ACHN (cell line): ENCODE data around the gene ELAC1.
"Not testable (repeated sequence)": the region's sequence is repeated elsewhere in the genome, so short reads cannot be mapped to it uniquely, and the experiment has no call there.

ENCODE experiments used
- DNase-seq: peaks from one replicate; pipeline ENCODE4 v3.0.0-alpha.2; 2015
- in situ Hi-C: cut with HindIII; loops from 2 replicates; pipeline ENCODE4 v1.10.0; 2017; ENCODE audit warnings: low sequenced_read_pairs, low pct_ligation_motif_present, low pct_unique_long_range_greater_than_20kb

The ELAC1 gene, protein sequence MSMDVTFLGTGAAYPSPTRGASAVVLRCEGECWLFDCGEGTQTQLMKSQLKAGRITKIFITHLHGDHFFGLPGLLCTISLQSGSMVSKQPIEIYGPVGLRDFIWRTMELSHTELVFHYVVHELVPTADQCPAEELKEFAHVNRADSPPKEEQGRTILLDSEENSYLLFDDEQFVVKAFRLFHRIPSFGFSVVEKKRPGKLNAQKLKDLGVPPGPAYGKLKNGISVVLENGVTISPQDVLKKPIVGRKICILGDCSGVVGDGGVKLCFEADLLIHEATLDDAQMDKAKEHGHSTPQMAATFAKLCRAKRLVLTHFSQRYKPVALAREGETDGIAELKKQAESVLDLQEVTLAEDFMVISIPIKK

DNA sequence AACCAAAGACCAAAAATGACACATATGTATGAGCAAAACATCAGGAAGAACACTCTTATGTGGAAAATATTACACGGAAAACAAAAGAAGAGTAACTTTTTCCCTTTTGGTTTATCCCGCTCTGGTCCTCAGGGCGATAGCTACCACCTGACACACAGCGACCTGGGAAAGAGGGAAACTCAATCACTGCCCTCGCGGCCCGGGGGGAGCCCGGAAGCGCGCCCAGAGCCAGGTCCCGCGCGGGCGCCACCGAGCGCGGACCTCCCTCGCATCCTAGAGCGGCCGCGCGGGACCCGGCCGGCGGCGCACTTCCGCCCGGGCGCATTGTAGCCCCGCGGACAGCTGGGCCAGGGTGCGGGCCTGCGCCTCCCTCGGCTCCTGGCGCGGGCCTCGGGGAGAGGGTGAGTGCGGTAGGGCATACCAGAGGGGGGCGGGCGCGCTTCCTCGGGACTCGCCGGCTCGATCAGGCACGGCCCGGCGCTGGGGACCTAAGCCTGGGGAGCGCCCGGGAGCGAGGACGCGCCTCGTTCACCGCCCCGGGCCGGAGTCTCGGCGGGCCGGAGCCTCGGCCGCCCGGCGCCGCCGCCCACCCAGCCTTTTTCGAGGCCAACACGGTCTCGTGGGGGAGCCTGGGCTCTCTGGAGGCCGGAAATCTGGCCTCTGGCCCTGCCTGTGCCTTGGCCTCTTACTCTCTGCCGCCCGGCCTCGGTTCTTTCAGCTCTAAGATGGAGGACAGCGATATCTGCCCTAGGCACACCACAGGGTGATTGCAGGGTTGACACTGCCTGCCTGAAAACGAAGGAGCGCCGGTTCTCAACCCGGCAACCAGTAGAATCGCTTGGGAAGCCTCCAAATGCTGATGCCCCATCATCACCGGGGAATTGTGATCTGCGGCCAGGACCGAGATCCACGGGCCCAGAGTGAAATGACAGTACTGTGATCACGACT, at the start of gene ELAC1:
Gene ELAC1 (plus strand): TSS at position 327 of the 948 bp plus-strand sequence. CDS start 6,365 bp downstream, outside the sequence.
- in situ Hi-C loops, result no loop called here
- DNase-seq, result peak; percentile 76

DNA sequence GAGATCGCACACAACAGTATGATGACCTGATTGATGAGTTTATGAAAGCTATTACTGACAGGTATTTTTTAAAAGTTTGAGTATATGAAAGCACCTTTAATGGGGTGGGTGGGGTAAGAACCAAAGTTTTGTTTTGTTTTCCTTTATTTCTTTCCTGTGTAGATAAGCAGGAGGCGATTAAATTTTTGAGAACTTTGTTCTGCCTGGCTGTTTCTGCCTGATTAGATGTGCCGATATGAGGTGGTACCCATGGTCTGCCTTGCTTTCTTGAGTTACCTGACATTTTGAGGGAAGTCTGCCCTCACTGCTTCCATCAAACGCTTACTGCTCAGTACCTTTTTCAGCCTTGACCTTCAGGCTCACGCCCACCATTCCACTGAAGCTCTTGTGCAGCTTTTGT, 49.7 kb upstream of the ELAC1 start:
- in situ Hi-C loops, result no loop called here
- no peak for DNase-seq

DNA sequence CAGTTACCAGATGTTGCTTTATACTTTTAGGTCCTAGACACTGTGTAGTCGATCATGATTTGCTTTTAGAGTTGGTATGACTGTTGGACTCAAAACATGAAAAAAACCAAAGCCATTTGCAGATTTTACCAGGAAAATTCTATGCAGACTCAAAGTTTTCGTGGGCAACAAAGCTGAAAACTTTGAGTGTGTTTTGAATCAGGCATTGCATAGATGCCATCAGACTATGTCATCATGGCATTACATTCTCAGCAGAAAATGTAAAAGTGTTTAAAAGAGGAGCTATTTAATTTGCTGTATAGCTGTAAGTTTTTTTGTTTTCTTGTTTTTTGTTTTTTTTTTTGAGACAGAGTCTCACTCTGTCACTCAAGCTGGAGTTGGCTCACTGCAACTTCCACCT, 43.5 kb upstream of the ELAC1 start:
- in situ Hi-C loops, result no loop called here
- no peak for DNase-seq

DNA sequence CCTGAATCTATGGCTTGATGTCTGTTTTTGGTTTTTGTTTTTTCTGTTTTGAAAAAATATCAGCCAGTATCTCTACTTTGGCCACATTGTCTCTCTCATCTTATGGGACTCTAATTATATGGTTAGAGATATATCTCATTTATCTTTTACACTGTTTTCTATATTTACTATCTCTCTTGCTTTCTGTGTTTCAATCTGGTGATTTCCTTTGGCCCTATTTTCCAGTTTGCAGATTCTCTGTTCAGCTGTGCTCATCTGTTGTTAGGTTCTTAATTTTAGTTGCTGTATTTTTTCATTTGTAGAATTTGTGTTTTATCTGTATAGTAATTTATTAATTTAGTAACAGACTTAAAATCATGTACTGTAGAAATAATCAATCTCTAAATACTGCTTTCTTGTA, 41.3 kb upstream of the ELAC1 start:
- in situ Hi-C loops, result no loop called here
- no peak for DNase-seq

GRCh38 chr18:50928551-50928950, 39.3 kb upstream of the ELAC1 start:
- in situ Hi-C loops, result no loop called here
- DNase-seq, result peak; percentile 23

GRCh38 chr18:50933684-50934083, 34.2 kb upstream of the ELAC1 start:
- in situ Hi-C loops, result no loop called here
- no peak for DNase-seq

- DNase-seq, result no peak
Measured at GRCh38 chr18:50934545-50935211, 33.2 kb upstream of the ELAC1 start.

DNA sequence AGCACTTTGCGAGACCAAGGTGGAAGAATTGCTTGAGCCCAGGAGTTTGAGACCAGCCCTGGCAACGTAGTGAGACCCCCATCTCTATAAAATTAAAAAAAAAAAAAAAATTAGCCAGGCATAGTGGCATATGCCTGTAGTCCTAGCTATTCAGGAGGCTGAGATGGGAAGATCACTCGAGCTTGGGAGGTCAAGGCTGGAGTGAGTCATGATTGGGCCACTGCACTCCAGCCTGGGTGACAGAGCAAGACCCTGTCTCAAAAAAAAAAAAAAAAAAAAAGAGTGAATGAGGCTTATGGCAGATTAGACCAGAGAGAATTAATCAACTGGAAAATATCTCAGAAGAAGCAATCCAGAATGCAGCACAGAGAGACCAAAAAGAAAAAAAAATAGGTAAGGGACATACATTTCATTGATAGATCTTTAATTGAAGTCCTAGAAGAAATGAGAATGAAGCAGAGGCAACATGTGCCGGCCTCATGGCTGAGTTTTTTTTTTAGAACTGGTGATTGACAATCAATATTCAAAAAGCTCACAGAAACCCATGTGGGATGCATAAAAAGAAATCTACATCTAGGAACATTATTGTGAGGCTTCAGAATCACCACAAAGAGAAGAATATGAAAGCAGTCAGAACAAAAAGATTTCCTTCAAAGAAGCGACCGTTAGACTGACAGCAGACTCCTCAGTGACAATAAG, 32.2 kb upstream of the ELAC1 start:
- no peak for DNase-seq
- in situ Hi-C loops, result no loop called here

More at GRCh38 chr18:50934545-50935211, 33.2 kb upstream of the ELAC1 start:
- in situ Hi-C loops, result no loop called here

DNA sequence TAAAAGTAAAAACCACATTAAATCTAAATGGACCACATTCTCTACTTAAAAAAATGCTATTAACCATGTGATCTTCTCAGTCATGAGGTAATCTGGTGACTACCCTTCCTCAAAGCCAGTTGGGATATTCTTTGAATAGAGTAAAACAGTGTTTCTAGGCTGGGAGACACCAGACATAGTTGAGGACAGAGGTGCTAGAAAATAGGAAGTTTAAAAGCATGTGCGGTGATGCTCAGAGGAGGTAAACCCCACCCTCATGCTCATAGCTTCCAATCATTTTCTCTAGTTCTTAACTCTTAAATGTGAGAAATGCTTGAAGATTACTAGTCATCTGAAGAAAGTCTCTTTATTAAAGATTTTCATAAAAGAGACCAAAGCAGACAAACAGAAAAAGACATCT, 30.7 kb upstream of the ELAC1 start:
- no peak for DNase-seq
- in situ Hi-C loops, result no loop called here

- in situ Hi-C loops, result no loop called here
- DNase-seq, result no peak
Measured at GRCh38 chr18:50938912-50939311, 28.9 kb upstream of the ELAC1 start.

GRCh38 chr18:50944245-50944932, 23.5 kb upstream of the ELAC1 start:
- in situ Hi-C loops, result no loop called here
- DNase-seq, result no peak

DNA sequence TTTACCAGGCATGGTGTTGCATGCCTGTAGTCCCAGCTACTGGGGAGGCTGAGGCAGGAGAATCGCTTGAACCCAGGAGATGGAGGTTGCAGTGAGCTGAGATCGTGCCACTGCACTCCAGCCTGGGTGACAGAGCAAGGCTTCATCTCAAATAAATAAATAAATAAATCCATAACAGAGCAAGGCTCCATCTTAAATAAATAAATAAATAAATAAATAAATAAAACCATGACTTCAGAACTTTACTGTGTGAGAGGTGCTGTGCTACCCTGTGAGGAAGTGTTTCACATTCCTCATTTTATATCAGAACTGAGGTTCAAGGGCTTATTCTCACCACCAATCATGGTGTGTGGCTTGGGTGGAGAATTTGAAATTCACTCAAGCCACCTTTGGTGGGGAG, 21.9 kb upstream of the ELAC1 start:
- DNase-seq, in situ Hi-C loops: not testable (repeated sequence)

GRCh38 chr18:50947899-50948298, 19.9 kb upstream of the ELAC1 start:
- DNase-seq, result no peak
- in situ Hi-C loops, result no loop called here

- in situ Hi-C loops, result no loop called here
- DNase-seq, result no peak
Measured at GRCh38 chr18:50949185-50949584, 18.7 kb upstream of the ELAC1 start.

DNA sequence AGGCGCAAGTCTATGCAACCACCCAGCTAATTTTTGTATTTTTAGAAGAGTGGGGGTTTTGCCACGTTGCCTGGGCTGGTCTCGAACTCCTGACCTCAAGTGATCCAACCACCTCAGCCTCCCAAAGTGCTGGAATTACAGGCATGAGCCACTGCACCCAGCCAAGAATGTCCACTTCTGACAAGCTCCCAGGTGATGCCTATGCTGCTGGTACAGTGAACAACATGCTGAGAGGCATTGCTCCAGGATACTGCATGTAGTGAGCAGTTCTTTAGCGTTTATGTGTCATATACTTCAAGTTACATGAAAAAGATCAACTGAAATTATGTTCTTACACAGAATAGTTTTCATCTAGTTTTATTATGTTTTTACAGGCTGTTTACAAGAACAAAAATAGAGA, 17.2 kb upstream of the ELAC1 start:
- in situ Hi-C loops, result no loop called here
- DNase-seq, result no peak

DNA sequence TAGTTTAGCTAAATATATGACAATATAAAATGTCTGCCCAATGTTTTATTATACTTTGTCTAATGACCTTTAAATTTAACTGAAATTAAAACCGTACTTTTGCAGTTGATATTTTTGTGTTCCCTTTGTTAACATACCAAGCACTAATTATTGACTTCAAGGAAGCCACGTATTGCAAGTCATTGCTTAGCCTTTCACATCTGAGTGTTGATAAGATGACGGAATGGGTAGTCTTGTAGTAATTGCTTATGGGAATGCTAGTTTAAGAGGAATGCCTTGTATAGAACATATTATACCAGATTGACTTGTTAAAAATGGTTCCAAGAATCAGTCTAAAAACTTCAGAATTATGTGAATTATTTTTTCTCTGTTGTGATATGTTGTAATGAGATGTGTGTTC, 14.0 kb upstream of the ELAC1 start:
- in situ Hi-C loops, result no loop called here
- DNase-seq, result no peak

DNA sequence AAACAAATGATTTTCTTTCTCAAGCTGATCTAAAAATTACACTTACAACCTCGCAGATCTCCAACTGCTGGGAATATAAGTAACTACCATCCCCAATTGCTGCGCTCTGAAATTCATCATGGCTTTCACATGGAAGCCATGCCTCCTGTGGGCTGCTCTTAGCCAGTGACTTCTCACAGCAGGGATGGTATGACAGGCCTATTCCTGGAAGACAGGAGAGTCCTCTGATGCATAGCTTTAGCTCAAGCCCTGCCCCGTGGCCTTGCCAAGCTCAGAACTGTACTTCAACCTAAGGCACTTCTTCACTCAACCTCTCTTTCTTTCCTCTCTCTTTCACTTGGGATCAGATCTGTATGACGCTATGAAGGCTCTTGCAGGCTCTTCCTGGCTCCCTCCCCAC, 12.6 kb upstream of the ELAC1 start:
- in situ Hi-C loops, result no loop called here
- no peak for DNase-seq

DNA sequence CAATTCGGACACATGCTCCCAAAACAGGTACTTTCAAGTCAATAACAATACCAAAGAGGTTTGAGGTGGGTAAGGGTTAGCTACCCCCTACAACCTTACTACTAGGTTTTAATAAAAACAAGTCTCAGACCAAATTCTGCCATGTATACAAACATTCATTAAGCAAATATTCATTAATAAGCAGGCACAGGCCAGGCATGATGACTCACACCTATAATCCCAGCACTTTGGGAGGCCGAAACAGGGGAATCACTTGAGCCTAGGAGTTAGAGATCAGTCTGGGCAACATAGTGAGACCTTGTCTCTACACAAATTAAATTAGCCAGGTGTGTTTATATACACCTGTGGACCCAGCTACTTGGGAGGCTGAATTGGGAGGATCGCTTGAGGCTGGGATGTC, 11.7 kb upstream of the ELAC1 start:
- no peak for DNase-seq
- in situ Hi-C loops, result no loop called here
